HL-60/S4 (cell line): ENCODE measurements around the gene SPOP.
"Not testable (repeated sequence)": the region's sequence is repeated elsewhere in the genome, so short reads cannot be mapped to it uniquely, and the experiment has no call there.

ENCODE experiments used
- in situ Hi-C: fragments of 300-500 bp; cut with MboI; formaldehyde crosslinking; loops from 2 replicates; pipeline ENCODE4 v1.14.3; 2022; ENCODE audit warnings: low sequenced_read_pairs

The SPOP gene

GRCh38 chr17:49677933-49678847 lies at the start of gene SPOP:
SPOP (minus strand) TSS chr17:49678097; CDS start chr17:49622810, 55,287 bp downstream.
- in situ Hi-C loops, result loop anchor here (25.0 kb wide), 1 partner anchor 266 kb away; the partner anchor contains the start of gene PHB1

DNA sequence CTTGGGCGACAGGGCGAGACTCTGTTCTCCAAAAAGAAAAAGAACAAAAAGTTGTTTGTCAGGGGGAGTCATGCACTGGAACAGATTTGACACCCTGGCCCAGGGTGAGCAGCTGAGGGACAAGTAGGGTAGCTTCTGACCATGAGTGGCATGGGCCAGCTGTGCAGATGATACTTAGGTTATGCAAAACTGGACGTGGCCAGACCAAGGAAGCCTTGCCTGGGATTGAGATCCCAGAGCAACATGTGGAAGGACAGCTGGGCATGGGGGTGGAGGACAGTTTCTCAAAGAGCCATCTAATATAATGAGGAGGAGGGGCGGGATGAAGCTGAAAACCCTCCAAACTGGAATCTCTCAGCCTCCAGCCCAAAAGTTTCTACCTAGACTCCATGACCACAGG lies 49.5 kb upstream of the SPOP start:
- in situ Hi-C loops, result no loop called here

DNA sequence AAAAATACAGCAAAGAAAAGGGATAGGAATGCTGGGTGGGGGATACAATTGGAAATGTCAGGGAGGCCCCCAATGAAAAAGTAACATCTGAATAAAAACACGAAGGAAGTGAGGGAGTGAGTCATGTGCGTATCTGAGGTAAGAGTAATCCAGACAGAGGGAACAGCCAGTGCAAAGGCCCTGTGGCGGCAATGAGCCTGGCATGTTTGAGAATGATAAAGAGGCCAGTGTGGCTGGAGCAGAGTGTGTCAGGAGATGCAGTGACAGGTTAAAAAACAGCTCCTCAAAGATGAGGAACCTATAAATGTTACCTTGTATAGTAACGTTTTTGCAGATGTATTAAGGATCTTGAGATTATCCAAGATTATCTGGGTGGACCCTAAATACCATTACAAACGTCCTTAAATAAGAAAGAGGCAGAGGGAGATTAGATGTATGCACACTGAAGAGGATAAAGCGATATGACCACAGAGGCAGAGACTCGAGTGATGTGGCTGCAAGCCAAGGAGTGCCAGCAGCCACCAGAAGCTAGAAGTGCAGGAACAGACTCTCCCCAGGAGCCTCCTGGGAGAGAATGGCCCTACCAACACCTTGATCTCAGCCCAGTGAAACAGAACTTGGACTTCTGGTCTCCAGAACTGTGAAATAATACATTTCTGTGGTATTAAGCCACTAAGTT lies 47.7 kb upstream of the SPOP start:
- in situ Hi-C loops, result no loop called here

GRCh38 chr17:49724552-49724951 lies 46.7 kb upstream of the SPOP start:
- in situ Hi-C loops, result not testable (repeated sequence)

DNA sequence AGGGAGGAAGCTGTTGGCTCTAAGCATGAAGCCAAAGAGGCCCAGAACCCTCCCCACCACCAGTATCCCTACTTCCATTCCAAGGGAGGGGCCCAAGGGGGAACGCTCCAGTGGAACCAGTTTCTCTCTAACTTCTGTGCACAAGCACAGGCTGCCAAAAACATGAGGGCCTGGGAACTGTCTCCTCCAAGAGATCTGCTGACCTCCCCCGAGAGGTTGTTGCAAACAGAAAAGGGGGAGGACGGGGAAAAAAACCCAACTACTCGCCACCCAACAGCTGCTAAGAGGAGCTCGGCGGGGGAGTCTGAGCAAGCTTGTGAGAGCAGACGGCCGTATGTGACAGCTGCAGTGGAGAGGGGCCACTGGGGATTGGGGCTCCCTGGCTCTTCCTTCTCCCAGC lies 45.5 kb upstream of the SPOP start:
- in situ Hi-C loops, result no loop called here

GRCh38 chr17:49722066-49722465 lies 44.2 kb upstream of the SPOP start:
- in situ Hi-C loops, result no loop called here

DNA sequence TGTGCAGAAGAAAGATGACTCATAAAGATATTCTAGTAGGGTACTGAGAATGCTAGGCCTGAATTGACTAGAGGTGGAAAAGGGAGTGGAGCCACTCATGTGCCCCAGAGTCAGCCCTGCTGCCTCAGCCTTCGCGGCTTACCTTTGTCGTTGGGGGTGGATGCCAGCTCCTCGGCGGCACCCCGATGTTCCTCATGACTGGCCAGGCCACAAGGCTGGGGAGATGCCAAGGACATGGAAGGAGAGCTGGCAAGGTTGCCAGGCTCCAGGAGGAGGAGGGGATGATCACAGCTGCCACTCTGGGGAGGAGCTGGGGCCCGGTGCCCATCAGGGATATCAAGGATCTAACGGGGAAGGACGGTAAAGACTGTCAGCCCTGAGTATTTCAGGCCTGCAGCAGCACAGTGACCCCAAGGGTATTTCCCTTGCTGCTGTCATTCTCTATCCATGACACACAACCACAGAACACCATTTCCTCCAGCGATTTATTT lies 39.5 kb upstream of the SPOP start:
- in situ Hi-C loops, result no loop called here

GRCh38 chr17:49716668-49717364 lies 38.9 kb upstream of the SPOP start:
- in situ Hi-C loops, result no loop called here

DNA sequence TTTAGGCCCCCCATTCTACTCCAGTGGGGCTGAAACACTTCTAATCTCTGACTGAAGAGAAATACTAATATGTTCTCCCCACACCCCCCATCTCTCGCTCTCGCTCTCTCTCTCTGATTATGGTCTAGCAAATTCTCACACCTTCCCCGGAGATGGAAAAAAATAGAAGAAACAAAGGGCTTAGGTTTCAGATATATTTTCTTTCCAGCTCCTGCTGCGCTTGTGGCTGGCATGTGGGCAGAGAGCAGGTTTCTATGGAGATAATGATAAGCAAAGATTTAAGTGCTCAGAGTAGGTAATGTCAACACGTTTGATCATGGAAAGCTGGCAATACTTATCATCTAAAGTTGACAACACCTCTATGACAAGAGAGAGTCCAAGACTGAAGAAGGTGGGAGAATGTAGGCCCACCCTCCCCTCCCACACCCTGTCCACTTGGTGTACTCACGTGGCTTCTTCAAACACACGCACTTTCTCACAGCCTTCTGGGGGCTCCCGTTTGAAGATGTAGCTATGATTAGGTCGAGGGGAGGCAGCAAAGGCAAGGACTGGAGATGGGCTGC lies 37.9 kb upstream of the SPOP start:
- in situ Hi-C loops, result no loop called here

GRCh38 chr17:49715216-49715615 lies 37.3 kb upstream of the SPOP start:
- in situ Hi-C loops, result no loop called here

DNA sequence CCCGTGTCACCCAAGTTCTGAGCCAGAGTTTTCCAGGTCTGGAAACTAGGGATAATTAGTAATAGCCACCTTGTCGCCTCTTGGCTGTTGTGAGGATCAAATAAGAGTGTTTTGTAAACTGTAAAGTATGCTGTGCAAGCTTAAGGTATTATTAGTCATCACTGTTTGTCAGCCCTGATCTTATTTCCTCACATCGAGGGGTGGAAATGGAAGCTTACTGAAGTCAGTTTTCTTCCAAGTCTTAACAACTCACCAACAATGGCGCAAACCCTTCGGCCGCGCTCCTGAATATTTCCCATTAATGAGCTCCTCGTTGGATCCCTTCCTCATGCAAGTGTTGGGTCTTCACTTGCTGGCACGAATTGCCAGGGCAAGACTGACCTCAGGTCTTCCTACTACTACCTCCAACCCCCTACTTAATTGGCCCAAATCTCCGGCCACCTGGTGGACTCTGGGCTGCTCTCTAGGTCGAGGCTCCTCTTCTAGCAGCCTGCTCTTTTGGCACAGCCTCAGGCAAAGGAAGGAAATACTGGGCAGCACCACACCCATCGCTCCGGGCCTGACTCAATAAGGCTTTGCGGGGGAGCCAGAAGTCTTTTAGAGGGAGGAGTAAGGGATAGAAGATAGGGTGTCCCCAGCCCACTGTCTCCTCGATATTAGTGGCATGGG lies 30.8 kb upstream of the SPOP start:
- in situ Hi-C loops, result loop anchor here (10.0 kb wide), 1 partner anchor 136 kb away; the partner anchor contains the start of gene TAC4

- in situ Hi-C loops, result loop anchor here (10.0 kb wide), 1 partner anchor 137 kb away; the partner anchor contains the start of gene TAC4
Observed at GRCh38 chr17:49707608-49708514, 30.0 kb upstream of the SPOP start, which contains the start of gene SLC35B1. SLC35B1 (minus strand) TSS chr17:49707964; CDS start chr17:49707833, 131 bp downstream.

DNA sequence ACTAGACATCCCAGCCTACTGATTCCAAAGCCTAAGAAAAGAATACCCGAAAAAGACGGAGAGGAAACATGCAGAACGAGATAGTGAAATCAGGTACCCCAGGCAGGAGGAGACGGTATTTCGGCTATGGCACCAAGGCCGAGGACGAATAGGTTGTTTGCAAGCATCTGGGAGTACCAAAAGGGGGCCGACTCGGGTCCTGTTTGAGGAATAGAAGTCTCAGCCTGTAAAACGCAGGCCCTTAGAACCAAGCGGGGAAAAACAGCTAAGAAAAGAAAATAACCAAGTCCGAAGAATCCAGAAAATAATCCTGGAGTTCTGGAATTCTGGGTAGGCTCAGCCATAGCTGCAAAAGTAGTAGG lies 29.3 kb upstream of the SPOP start:
- in situ Hi-C loops, result loop anchor here (10.0 kb wide), 1 partner anchor 138 kb away; the partner anchor contains the start of gene TAC4

DNA sequence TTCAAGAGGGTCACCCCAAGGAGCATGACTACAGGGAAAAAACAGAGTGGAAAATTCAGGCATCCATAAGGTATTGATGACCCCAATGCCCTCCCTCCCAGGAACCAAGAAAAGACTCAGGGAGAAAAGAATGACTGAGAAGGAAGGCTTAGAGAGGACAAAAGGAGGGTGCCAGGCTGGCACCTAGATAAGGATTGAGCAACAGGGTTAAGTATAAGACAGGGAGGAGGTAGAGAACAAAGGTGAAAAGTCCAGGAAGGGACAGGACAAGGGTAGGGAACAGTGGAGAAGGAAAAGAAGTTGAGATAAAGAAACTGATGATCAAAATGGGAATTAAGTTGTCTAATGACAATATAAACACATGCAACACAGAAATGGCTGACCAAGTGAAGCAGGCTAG lies 27.4 kb upstream of the SPOP start:
- in situ Hi-C loops, result loop anchor here (10.0 kb wide), 1 partner anchor 140 kb away; the partner anchor contains the start of gene TAC4

GRCh38 chr17:49703557-49704277 lies 25.8 kb upstream of the SPOP start:
- in situ Hi-C loops, result loop anchor here (10.0 kb wide), 1 partner anchor 141 kb away; the partner anchor contains the start of gene TAC4

GRCh38 chr17:49700960-49701359 lies 23.1 kb upstream of the SPOP start:
- in situ Hi-C loops, result loop anchor here (10.0 kb wide), 1 partner anchor 144 kb away; the partner anchor contains the start of gene TAC4

DNA sequence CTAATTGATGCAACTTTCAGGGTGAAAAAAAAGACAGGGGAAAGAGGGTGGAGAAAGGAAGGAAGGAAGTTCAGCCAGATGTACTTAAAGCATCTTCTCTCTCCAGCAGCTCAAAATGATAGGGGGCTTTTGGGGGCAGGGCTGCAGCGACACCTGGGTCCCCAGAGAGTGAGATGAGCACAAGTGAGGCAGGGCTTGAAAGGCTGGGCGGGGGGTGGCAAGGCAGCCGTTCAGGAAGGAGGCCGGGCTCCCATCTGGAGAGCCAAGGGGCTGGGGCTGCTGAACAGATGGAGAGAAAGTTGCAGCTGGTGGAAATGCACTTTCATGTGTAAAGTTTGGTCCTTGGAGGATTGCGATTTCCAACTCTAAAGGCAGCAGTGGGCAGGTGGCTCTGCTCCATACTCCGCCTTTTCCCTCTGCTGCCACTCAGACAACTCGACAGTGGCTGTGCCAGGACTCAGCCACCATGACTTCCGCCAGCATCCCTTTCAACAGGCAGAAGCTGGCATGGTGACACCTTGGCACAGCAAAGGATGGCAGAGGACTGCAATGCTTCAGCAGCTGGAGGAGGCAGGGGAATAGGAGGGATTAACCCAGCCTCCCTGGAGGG lies 22.2 kb upstream of the SPOP start:
- in situ Hi-C loops, result loop anchor here (10.0 to 25.0 kb wide), 2 partner anchors 145 to 288 kb away; partner anchors contain the start of genes PHB1 and TAC4
